ENCODE measurements around the gene ANAPC7. TPM values are rescaled to one million over a fixed set of nuclear protein-coding genes. Genes with fewer than 3 reads are reported as not detected.
A peak's percentile ranks its signal among the peaks of the same experiment; 100 is the strongest.

The ANAPC7 gene
- total RNA-seq, 1 experiment from 2014 or later: 91.1 TPM

- no peak for DNase-seq
- Histone ChIP-seq H3K79me2 (ENCODE audit: insufficient read depth, low read length) (no peaks in the 10 kb centered on the region), H3K27ac (ENCODE audit: insufficient read length, low read depth, low read length) (no peak overlapping the region), H4K5ac (ENCODE audit: insufficient read length, low read depth, low read length) (no peak overlapping the region), H2BK20ac (ENCODE audit: low read depth, low read length, poor library complexity, severe bottlenecking) (no peak overlapping the region), H4K20me1 (ENCODE audit: control insufficient read depth, insufficient read depth, insufficient read length) (no peaks in the 10 kb centered on the region), H4K91ac (ENCODE audit: insufficient read length, low read depth, low read length) (no peak overlapping the region), H2BK12ac (ENCODE audit: insufficient read length, low read depth, low read length) (no peak overlapping the region), H3K23ac (ENCODE audit: insufficient read length, low read depth, low read length) (no peak overlapping the region), H3K79me1 (ENCODE audit: insufficient read depth, low read depth, low read length, poor library complexity, severe bottlenecking) (no peaks in the 10 kb centered on the region), H2BK120ac (ENCODE audit: low read depth, low read length, poor library complexity, severe bottlenecking) (no peak overlapping the region), H2AFZ (ENCODE audit: low read length) (no peak overlapping the region), H3K23me2 (ENCODE audit: insufficient read length, low read depth, low read length, poor library complexity, severe bottlenecking) (peaks cover 2% of the 10 kb centered on the region), H3T11ph (ENCODE audit: low read length) (no peak overlapping the region), H3K9me3 (ENCODE audit: control insufficient read depth, low read depth, low read length) (no peaks in the 10 kb centered on the region), H2BK5ac (ENCODE audit: insufficient read length, low read length) (no peak overlapping the region), H3K4me1 (ENCODE audit: insufficient read depth, low read length) (no peaks in the 10 kb centered on the region), H3K9ac (ENCODE audit: extremely low read depth, insufficient read length, low read length) (no peak overlapping the region), H2BK15ac (ENCODE audit: low read depth, low read length) (no peak overlapping the region), H3K4ac (ENCODE audit: low read depth, low read length) (no peak overlapping the region), H4K8ac (replicated peaks; ENCODE audit: insufficient read length, low read depth, low read length) (peak overlapping the region; percentile 58), H2AK5ac (ENCODE audit: insufficient read length, low read length) (no peak overlapping the region), H3K27me3 (ENCODE audit: insufficient read depth, low read length) (no peaks in the 10 kb centered on the region), H3K4me2 (ENCODE audit: insufficient read depth, insufficient read length, low read length) (no peak overlapping the region), H3K14ac (ENCODE audit: insufficient read depth, low read length) (no peak overlapping the region), H3K56ac (ENCODE audit: insufficient read length, low read depth, low read length) (no peak overlapping the region), H3K18ac (ENCODE audit: insufficient read length, low read depth, low read length) (no peak overlapping the region)
- Mint-ChIP-seq H3K27ac (peak overlapping the region in 2 of 3 experiments; percentile 8 to 77; a peak in 4 of 7 replicates), H3K4me1 (no peaks in the 10 kb centered on the region), H3K36me3 (ENCODE audit: insufficient read depth in 1 of 3, low read depth in 3 of 3) (peaks cover 32 to 63% (median 58%) of the 10 kb centered on the region in 3 experiments), H3K27me3 (ENCODE audit: low read depth) (no peaks in the 10 kb centered on the region), H3K9me3 (no peaks in the 10 kb centered on the region), H3K4me3 (no peak overlapping the region)
- WGBS (ENCODE audit: extremely low coverage, insufficient read length, low lambda C conversion rate): no CpG with 5 or more reads among the region's 12 CpGs
- TF ChIP-seq CTCF (conservative IDR thresholded peaks at IDR 0.05): no peak
Observed at GRCh38 chr12:110349514-110350151, 53.9 kb downstream of the ANAPC7 start.
